ENCODE measurements around the gene TOX3. TPM values are rescaled to one million over a fixed set of nuclear protein-coding genes. Genes with fewer than 3 reads are reported as not detected.

Gene TOX3
- total and polyA plus RNA-seq, 2 donors (not counting 3 experiments of a cell fraction or from before 2014, with no cell fraction given), result not detected

DNA sequence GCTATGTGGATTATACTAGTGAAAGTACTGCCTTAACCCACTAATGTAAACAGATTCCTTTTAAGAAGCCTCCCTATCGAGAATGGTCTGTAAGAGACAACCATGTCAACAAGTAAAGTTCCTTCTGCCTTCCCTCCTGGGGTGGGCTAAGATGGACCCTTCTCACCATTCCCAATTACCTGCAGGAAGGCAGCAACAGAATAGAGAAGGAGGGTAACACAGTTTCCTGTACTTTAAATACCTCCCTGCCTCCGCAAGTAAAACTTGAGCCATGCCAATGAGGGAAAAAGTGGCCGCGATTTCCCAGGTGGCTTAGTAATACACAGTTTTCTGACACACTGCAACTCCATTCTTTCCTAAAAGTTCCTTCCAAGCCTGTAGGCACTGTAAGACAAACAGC lies 45.2 kb downstream of the TOX3 start:
- no peak overlapping the region for H3K4me3 ChIP-seq (replicated peaks in 1 of 3; ENCODE audit: insufficient read depth in 1 of 3, low read depth in 1 of 3, low read length in 3 of 3)
- TF ChIP-seq POLR2AphosphoS5 (IDR thresholded peaks at IDR 0.05; ENCODE audit: insufficient read depth, low read depth, low read length), result no peak
- TF ChIP-seq GATA2 (IDR thresholded peaks at IDR 0.05; ENCODE audit: insufficient read depth, insufficient read length, low read depth, low read length), result no peak
- peaks cover 3% of the 10 kb centered on the region for H3K9me3 ChIP-seq (replicated peaks; ENCODE audit: control insufficient read depth, insufficient read depth, low read length)
- intact Hi-C loops (cut with micrococcal nuclease) (no loop called here), dilution Hi-C loops (cut with MboI; ENCODE audit: extremely low pct_ligation_motif_present, low sequenced_read_pairs) (no loop called here)
- no peak overlapping the region for H3K9ac ChIP-seq (replicated peaks; ENCODE audit: extremely low read depth, insufficient read depth, low read length)
- FAIRE-seq (no peak), DNase-seq (ENCODE audit: low read depth, low spot score) (no peak)
- no peak overlapping the region for H3K4me2 ChIP-seq (ENCODE audit: insufficient read depth, low read length)
- no peaks in the 10 kb centered on the region for H3K27me3 ChIP-seq (ENCODE audit: control insufficient read depth in 2 of 2, insufficient read depth in 2 of 2, low read length in 2 of 2)
- no peaks in the 10 kb centered on the region for H4K20me1 ChIP-seq (replicated peaks; ENCODE audit: control insufficient read depth, extremely low read depth, insufficient read depth, low read length)
- H3K4me1 ChIP-seq (ENCODE audit: control insufficient read depth, extremely low read depth, insufficient read depth, low read length), result no peaks in the 10 kb centered on the region
- ChIA-PET CTCF (no interaction called here), POLR2A (no interaction called here)
- H3K36me3 ChIP-seq (ENCODE audit: control insufficient read depth in 2 of 2, extremely low read depth in 1 of 2, insufficient read depth in 2 of 2, low read length in 2 of 2), result no peaks in the 10 kb centered on the region
- H3K9me1 ChIP-seq (replicated peaks; ENCODE audit: control insufficient read depth, extremely low read depth, insufficient read depth, low read length), result no peaks in the 10 kb centered on the region
- no peaks in the 10 kb centered on the region for H3K79me2 ChIP-seq (ENCODE audit: control insufficient read depth, insufficient read depth, low read length)
- H3K27ac ChIP-seq (ENCODE audit: insufficient read depth, low read depth, low read length), result no peak overlapping the region
- no peak overlapping the region for H2AFZ ChIP-seq (ENCODE audit: low read depth, low read length)
- no TSS peak for BruUV-seq (replicated peaks)

GRCh38 chr16:52500963-52501362 lies 46.0 kb downstream of the TOX3 start:
- dilution Hi-C loops (cut with MboI; ENCODE audit: extremely low pct_ligation_motif_present, low sequenced_read_pairs) (no loop called here), intact Hi-C loops (cut with micrococcal nuclease) (no loop called here)
- ChIA-PET POLR2A (no interaction called here), CTCF (no interaction called here)
- H3K4me3 ChIP-seq (replicated peaks in 1 of 3; ENCODE audit: insufficient read depth in 1 of 3, low read depth in 1 of 3, low read length in 3 of 3), result no peak overlapping the region
- no peak overlapping the region for H3K9ac ChIP-seq (replicated peaks; ENCODE audit: extremely low read depth, insufficient read depth, low read length)
- DNase-seq (ENCODE audit: low read depth, low spot score) (no peak), FAIRE-seq (no peak)
- no peak overlapping the region for H3K4me2 ChIP-seq (ENCODE audit: insufficient read depth, low read length)
- no peak overlapping the region for H2AFZ ChIP-seq (ENCODE audit: low read depth, low read length)
- H3K27ac ChIP-seq (ENCODE audit: insufficient read depth, low read depth, low read length), result no peak overlapping the region
- BruUV-seq (replicated peaks), result no TSS peak
- TF ChIP-seq EZH2 (IDR thresholded peaks at IDR 0.05; ENCODE audit: borderline replicate concordance, low read depth, low read length, severe bottlenecking), result no peak
- TF ChIP-seq MYC (IDR thresholded peaks at IDR 0.05; ENCODE audit: low read depth, low read length), result no peak
- no peak for TF ChIP-seq POLR2A (IDR thresholded peaks at IDR 0.05; ENCODE audit: low read depth, low read length)
- TF ChIP-seq JUN (IDR thresholded peaks at IDR 0.05; ENCODE audit: borderline replicate concordance, insufficient read depth, insufficient read length, low read depth), result no peak
- TF ChIP-seq FOS (IDR thresholded peaks at IDR 0.05; ENCODE audit: borderline replicate concordance, insufficient read depth, low read length), result no peak
- TF ChIP-seq GATA2 (IDR thresholded peaks at IDR 0.05; ENCODE audit: insufficient read depth, insufficient read length, low read depth, low read length), result no peak
- TF ChIP-seq, protein P1, sequence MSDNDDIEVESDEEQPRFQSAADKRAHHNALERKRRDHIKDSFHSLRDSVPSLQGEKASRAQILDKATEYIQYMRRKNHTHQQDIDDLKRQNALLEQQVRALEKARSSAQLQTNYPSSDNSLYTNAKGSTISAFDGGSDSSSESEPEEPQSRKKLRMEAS (IDR thresholded peaks at IDR 0.05; ENCODE audit: insufficient read depth, insufficient read length), result no peak
- TF ChIP-seq POLR2AphosphoS5 (IDR thresholded peaks at IDR 0.05; ENCODE audit: insufficient read depth, low read depth, low read length), result no peak
- TF ChIP-seq CTCF (IDR thresholded peaks at IDR 0.05; ENCODE audit: extremely low read depth in 1 of 2, insufficient read depth in 1 of 2, low read depth in 1 of 2, low read length in 2 of 2), result no peak
- no peaks in the 10 kb centered on the region for H3K9me1 ChIP-seq (replicated peaks; ENCODE audit: control insufficient read depth, extremely low read depth, insufficient read depth, low read length)
- no peaks in the 10 kb centered on the region for H4K20me1 ChIP-seq (replicated peaks; ENCODE audit: control insufficient read depth, extremely low read depth, insufficient read depth, low read length)
- no peaks in the 10 kb centered on the region for H3K79me2 ChIP-seq (ENCODE audit: control insufficient read depth, insufficient read depth, low read length)
- no peaks in the 10 kb centered on the region for H3K4me1 ChIP-seq (ENCODE audit: control insufficient read depth, extremely low read depth, insufficient read depth, low read length)
- H3K27me3 ChIP-seq (ENCODE audit: control insufficient read depth in 2 of 2, insufficient read depth in 2 of 2, low read length in 2 of 2), result no peaks in the 10 kb centered on the region
- no peaks in the 10 kb centered on the region for H3K36me3 ChIP-seq (ENCODE audit: control insufficient read depth in 2 of 2, extremely low read depth in 1 of 2, insufficient read depth in 2 of 2, low read length in 2 of 2)
- H3K9me3 ChIP-seq (replicated peaks; ENCODE audit: control insufficient read depth, insufficient read depth, low read length), result peaks cover 3% of the 10 kb centered on the region
